ENCODE results near the gene RPS10. TPM values are rescaled to one million over a fixed set of nuclear protein-coding genes. Genes with fewer than 3 reads are reported as not detected.

Gene RPS10
- total RNA-seq (ENCODE audit: low replicate concordance) = 2,473 and 3,211 TPM in 2 replicates

DNA sequence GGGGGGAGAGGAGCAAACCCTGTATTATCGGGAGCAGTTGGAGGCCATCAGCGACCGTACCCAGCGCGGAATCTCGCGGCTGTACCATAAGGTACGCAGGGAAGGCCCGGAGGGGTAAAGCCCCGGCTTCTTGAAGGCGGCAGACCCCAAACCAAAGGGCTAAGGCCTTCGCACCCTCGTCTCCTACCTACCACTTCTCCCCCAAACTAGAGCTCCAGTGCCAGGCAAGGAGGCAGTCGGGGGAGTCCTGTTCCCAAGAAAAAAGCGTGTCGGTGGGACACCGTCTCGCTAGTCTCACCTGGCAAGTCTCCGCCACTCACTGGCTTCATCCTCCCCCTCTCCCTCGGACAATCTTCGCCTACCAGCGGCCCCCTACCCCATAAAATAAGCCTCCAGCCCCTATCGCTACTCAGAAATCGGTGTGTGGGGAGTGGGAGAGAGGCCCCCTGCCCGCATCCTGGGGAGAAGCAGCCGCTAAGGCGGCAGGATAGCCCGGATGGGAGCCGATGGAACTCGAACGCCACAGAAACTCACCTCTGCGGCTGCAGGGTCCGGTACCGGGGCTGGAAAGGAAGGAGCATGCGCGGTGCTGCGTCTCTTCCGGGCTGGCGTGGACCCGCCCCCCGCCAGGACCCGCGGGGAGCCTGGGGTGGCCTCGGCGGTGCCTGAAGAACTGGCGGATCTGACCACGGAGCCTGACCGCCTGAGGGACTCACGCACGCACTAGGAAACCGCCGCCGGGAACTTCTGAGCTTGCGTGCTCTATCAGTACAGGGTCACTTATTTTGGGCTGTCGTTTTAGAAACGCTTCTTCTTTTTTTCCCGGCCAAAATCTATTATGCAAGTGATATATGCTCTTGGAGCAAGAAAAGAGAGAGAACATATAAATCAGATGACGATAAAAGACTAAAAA is at the start of gene RPS10:
RPS10 (minus strand) TSS at position 572 of the 913 bp plus-strand sequence. CDS start 848 bp downstream, outside the sequence.

DNA sequence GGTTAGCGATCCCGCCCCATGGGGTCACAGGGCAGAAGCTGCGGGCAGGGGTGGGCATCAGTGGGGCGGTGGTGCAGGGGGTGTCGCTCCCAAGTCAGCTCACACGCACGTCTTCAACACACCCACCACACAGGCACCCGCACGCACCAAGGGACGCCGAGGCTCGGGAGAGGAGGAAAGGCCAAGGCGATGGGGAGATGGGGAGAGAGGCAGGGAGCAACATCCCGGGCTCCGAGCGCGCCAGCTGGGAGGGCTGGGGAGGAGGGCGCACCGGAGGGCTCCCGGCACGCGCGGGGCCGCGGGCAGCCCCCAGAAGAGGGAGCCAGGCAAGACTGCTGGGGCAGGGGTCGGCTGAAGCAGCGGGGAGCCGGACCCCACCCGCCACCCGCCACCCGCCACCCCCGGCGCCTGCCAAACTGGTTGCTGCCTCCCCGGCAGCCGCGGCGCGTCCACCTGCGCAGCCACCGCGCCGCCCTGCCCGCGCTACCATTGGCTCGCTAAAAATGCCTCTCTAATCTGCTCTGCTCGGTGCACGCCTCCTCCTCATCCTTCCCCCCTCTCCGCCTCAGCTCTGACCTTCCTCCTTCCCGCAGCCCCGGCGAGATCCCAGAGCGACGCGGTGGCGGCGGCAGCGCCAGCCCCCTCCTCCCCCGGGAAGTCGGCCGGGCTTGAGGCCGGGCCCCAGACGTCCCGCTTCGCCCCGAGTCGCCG is 39.8 kb upstream of the RPS10 start, which contains the start of gene PACSIN1:
PACSIN1 (plus strand) TSS at position 546 of the 711 bp plus-strand sequence. CDS start 60,230 bp downstream, outside the sequence.

DNA sequence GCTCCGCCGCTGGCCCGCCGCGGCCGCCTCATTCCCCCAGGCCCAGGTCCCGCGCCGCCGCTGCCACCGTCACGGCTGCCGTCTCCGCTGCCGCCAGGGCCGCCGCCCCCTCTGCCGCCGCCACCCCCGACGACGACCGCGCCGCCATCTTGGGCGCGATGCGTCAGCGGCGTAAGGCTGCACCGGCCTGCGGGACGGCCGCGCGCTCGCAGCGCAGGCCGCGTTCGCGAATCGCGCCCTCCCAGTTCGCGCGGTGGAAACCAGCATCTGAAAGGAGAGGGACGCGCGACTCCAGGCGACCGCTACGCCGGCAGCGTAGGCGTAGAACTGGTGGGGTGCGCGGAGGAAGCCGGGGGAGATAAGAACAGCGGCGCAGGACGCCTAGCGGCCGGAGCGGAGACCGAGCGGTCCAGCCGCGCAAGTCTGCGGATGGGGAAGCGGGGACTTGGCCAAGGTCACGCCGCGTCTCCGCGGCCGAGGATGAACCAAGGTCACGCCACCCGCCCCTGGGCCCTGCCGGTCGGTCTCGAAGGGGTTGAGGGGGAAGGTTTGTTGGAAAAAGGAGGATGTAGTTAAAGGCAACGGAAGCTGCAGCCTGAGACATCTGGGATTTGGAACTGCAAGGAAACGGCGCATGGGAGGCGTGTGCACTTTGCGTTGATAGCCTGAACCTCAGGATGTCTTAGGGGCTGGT is 33.2 kb downstream of the RPS10 start, which contains the start of gene NUDT3:
NUDT3 (minus strand) TSS at position 173 of the 694 bp plus-strand sequence. CDS start 307 bp downstream, outside the sequence.

Other genes starting within 250 kb of the RPS10 start
- 14.3 and 66.0 TPM in 2 replicates for gene HMGA1, start 189.2 kb downstream of the RPS10 start, total RNA-seq (ENCODE audit: low replicate concordance)
- 21.3 and 27.6 TPM in 2 replicates for gene SMIM29, start 177.1 kb downstream of the RPS10 start, total RNA-seq (ENCODE audit: low replicate concordance)
- 13.2 and 13.9 TPM in 2 replicates for gene NUDT3, start 33.4 kb downstream of the RPS10 start, total RNA-seq (ENCODE audit: low replicate concordance)
- gene PACSIN1, start 40.0 kb upstream of the RPS10 start, total RNA-seq (ENCODE audit: low replicate concordance) = not detected in 2 replicates
- gene SPDEF, start 130.3 kb upstream of the RPS10 start, total RNA-seq (ENCODE audit: low replicate concordance) = not detected in 2 replicates